C4-2B (cell line): ENCODE results near the gene TNFAIP8.

Source experiments
- CTCF ChIP-seq: fragments of 450-650 bp; conservative IDR thresholded peaks from 2 replicates; pipeline ENCODE4 v1.5.1; 2017; ENCODE audit warnings: mild to moderate bottlenecking
- ZFX ChIP-seq: fragments of 450-650 bp; IDR thresholded peaks from 2 replicates; pipeline ENCODE4 v1.6.1; 2017

GRCh38 chr5:119316086-119316485 lies 39.7 kb upstream of the TNFAIP8 start:
- no peak for TF ChIP-seq CTCF
- no peak for TF ChIP-seq ZFX
